ENCODE measurements around the gene IKZF1.

The IKZF1 gene

GRCh38 chr7:50292165-50292757 is 12.3 kb upstream of the IKZF1 start:
- CTCF ChIA-PET, result interaction anchor here (1.2 to 11.9 kb wide), 7 partner anchors 7 to 20 kb away, joined by 3 to 95 read pairs (median 5); partner anchors contain the start of gene IKZF1

GRCh38 chr7:50292763-50293162 is 11.8 kb upstream of the IKZF1 start:
- CTCF ChIA-PET, result interaction anchor here (1.1 to 11.9 kb wide), 6 partner anchors 10 to 91 kb away, joined by 3 to 95 read pairs (median 8); partner anchors contain the start of gene IKZF1
- POLR2A ChIA-PET, result interaction anchor here (1.2 kb wide), 1 partner anchor 12 kb away, joined by 3 read pairs; the partner anchor contains the start of gene IKZF1
- DNase-seq (ENCODE audit: extremely low spot score), result no peak
- no peak for TF ChIP-seq CTCF (IDR thresholded peaks at IDR 0.05; ENCODE audit: control extremely low read depth, extremely low read depth, low read depth, missing control alignments)

More at GRCh38 chr7:50292165-50292757, 12.3 kb upstream of the IKZF1 start:
- POLR2A ChIA-PET, result interaction anchor here (1.2 kb wide), 1 partner anchor 12 kb away, joined by 3 read pairs; the partner anchor contains the start of gene IKZF1
- DNase-seq (ENCODE audit: extremely low spot score), result no peak
- no peak for TF ChIP-seq CTCF (IDR thresholded peaks at IDR 0.05; ENCODE audit: control extremely low read depth, extremely low read depth, low read depth, missing control alignments)

DNA sequence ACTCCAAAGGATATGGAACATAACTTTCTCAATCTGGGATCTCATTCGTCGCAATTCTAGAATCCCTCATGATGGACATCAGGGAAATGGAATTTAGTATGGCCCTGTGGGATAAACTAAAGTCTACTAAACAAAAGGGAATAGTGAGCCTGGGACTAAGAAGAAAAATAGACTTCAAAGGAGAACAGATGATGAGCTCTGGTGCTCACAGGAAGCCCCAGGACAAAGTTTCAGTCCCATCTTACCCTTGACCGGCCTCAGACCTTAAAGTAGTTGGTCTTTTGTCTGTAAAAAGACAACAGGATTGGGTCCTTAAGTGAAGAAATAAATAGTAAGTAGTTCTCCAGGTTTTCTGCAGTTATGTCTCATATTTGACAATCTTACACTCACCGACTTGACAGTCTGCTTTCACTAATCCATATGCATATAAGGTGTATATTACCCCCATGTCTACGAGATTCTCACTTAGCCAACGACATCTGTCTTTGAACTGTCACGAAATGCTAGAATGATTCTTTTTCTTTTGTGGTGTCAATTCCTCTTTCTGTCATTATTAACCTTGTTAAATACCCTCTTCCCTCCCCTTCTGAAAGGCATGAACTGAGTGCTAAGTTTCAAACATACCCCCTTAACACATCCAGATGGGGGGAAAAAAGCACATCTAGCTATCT is 10.9 kb upstream of the IKZF1 start:
- ChIA-PET POLR2A (interaction anchor here (1.2 kb wide), 1 partner anchor 11 kb away, joined by 3 read pairs; the partner anchor contains the start of gene IKZF1), CTCF (interaction anchor here (1.1 to 11.9 kb wide), 6 partner anchors 11 to 92 kb away, joined by 3 to 95 read pairs (median 8); partner anchors contain the start of gene IKZF1)
- TF ChIP-seq CTCF (IDR thresholded peaks at IDR 0.05; ENCODE audit: control extremely low read depth, extremely low read depth, low read depth, missing control alignments), result no peak
- no peak for DNase-seq (ENCODE audit: extremely low spot score)

- TF ChIP-seq CTCF (IDR thresholded peaks at IDR 0.05; ENCODE audit: control extremely low read depth, extremely low read depth, low read depth, missing control alignments), result no peak
- ChIA-PET CTCF (interaction anchor here (0.8 to 11.9 kb wide), 6 partner anchors 9 to 36 kb away, joined by 3 to 95 read pairs (median 4); partner anchors contain the start of gene IKZF1), POLR2A (no interaction called here)
- DNase-seq (ENCODE audit: extremely low spot score), result no peak
These were observed 9.4 kb upstream of the IKZF1 start for GRCh38 chr7:50295133-50295532.

GRCh38 chr7:50296799-50297198 is 7.7 kb upstream of the IKZF1 start:
- CTCF ChIA-PET, result interaction anchor here (6.2 to 11.9 kb wide), 2 partner anchors 15 to 24 kb away, joined by 46 to 95 read pairs; no protein-coding TSS in a partner anchor
- no peak for TF ChIP-seq CTCF (IDR thresholded peaks at IDR 0.05; ENCODE audit: control extremely low read depth, extremely low read depth, low read depth, missing control alignments)

GRCh38 chr7:50298811-50299562 is 5.5 kb upstream of the IKZF1 start:
- TF ChIP-seq CTCF (IDR thresholded peaks at IDR 0.05; ENCODE audit: control extremely low read depth, extremely low read depth, low read depth, missing control alignments), result no peak
- ChIA-PET POLR2A (no interaction called here), CTCF (interaction anchor here (0.8 to 11.9 kb wide), 8 partner anchors 8 to 93 kb away, joined by 3 to 95 read pairs (median 4); no protein-coding TSS in a partner anchor)
- DNase-seq (ENCODE audit: extremely low spot score), result no peak

More at GRCh38 chr7:50296799-50297198, 7.7 kb upstream of the IKZF1 start:
- no peak for DNase-seq (ENCODE audit: extremely low spot score)
- POLR2A ChIA-PET, result no interaction called here
